Measurements from ENCODE around the gene SLC2A13. TPM values are rescaled to one million over a fixed set of nuclear protein-coding genes. Genes with fewer than 3 reads are reported as not detected.

Gene SLC2A13
- polyA plus RNA-seq (2013, experiment 1 of 2), result 9.0 TPM
- polyA plus RNA-seq (2013, experiment 2 of 2), result 9.8 TPM

DNA sequence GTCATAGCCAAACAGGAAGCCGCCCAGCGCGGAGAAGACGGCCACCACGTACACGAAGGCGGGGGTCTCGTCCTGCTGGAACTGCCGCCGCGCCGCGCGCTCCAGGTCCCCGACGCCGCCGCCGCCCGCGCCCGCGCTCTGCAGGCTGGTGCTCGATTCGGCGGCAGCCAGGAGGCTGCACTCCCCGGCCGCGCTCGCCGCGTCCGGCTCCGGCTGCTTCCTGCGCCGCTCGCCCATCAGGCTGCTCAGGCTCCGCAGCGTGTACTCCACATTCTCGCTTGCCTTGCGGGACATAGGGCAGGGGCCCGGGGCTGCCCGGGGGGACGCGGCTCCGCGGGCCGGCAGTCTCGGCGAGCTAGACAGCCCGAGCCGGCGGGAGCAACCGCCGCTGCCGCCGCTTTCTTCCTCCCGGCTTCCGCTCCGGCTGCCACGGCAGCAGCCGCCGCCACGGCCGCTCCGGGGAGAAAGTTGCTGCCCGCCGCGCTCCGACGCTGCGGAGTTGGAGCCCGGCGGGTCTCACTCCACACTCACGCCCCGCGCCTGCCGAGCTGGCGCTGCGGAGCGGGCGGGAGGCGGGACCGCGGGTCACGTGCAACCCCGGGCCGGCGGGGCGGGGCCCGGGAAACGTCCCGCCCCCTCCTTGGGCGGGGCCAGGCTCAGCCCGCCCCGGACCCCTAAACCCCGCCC is at the start of gene SLC2A13:
TSS of gene SLC2A13 (minus strand) at position 567 of the 687 bp plus-strand sequence. CDS start at position 294, 273 bp downstream.
- H2AFZ ChIP-seq (ENCODE audit: low read depth, low read length), result peak within 1 kb of the TSS; percentile 87
- H4K91ac ChIP-seq (ENCODE audit: low read length), result peak within 1 kb of the TSS; percentile 83
- peak within 1 kb of the TSS; percentile 86 to 98 for H3K18ac ChIP-seq (ENCODE audit: low read depth in 1 of 2, low read length in 2 of 2)
- H2BK15ac ChIP-seq (ENCODE audit: low read depth, poor library complexity, severe bottlenecking), result peak within 1 kb of the TSS; percentile 93
- H3K36me3 ChIP-seq (ENCODE audit: control insufficient read depth in 1 of 2, insufficient read depth in 2 of 2, low read depth in 1 of 2, low read length in 2 of 2), result no peaks in the 10 kb centered on the region
- H3K4me1 ChIP-seq (ENCODE audit: control insufficient read depth, insufficient read depth, low read depth, low read length), result peaks cover 2% of the 10 kb centered on the region
- H3K27me3 ChIP-seq (ENCODE audit: control insufficient read depth in 1 of 2, insufficient read depth in 1 of 2, low read length in 2 of 2), result no peaks in the 10 kb centered on the region
- H3K9ac ChIP-seq (ENCODE audit: low read length), result peak within 1 kb of the TSS; percentile 84
- peak within 1 kb of the TSS; percentile 86 to 90 for H3K4me3 ChIP-seq (ENCODE audit: insufficient read depth in 1 of 2, low read depth in 1 of 2, low read length in 2 of 2)
- H2BK12ac ChIP-seq (ENCODE audit: low read length in 2 of 2), result peak within 1 kb of the TSS; percentile 25 to 90
- no peak within 1 kb of the TSS for H2BK5ac ChIP-seq (ENCODE audit: low read depth, low read length, poor library complexity, severe bottlenecking)
- H3K79me1 ChIP-seq (replicated peaks; ENCODE audit: low read length, poor library complexity, severe bottlenecking), result peaks cover 14% of the 10 kb centered on the region
- H3K4me2 ChIP-seq (ENCODE audit: low read length, poor library complexity, severe bottlenecking), result peak within 1 kb of the TSS; percentile 64
- peak within 1 kb of the TSS in 1 of 2 experiments; percentile 94 for H3K14ac ChIP-seq (ENCODE audit: low read length in 2 of 2)
- peak within 1 kb of the TSS in 1 of 2 experiments; percentile 94 for H3K23ac ChIP-seq (ENCODE audit: low read length in 2 of 2)
- no peak within 1 kb of the TSS for H2AK5ac ChIP-seq (ENCODE audit: low read length, severe bottlenecking)
- no peak within 1 kb of the TSS for H3K27ac ChIP-seq (ENCODE audit: low read length, poor library complexity, severe bottlenecking)
- H4K8ac ChIP-seq (ENCODE audit: low read length), result peak within 1 kb of the TSS; percentile 64
- peak; percentile 74 for DNase-seq
- under 1% methylated on average over 82 of the region's 97 CpGs for WGBS
- H3K9me3 ChIP-seq (ENCODE audit: control insufficient read depth, low read length), result no peaks in the 10 kb centered on the region
- H2BK120ac ChIP-seq (ENCODE audit: low read depth, low read length), result no peak within 1 kb of the TSS
- peak within 1 kb of the TSS in 1 of 2 experiments; percentile 60 for H3K4ac ChIP-seq (ENCODE audit: low read depth in 1 of 2, low read length in 2 of 2)

DNA sequence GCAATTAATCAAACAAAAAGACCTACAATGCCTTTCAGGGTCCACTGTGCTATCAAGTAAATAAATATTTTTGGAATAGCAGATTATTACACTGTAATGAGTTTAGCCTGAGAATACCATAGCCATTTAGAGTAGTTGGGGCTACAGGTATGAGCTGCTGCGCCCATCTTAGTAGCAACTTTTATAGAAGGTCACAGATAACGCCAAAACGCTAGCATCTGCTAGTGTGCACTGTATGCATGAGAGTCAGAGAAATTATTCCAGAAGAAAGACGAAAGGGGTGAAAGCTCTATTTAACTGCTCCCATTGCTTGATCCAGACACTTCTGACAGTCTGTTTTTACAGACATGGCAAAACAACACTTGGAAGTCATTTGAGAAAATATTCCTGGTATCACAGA is 48.5 kb upstream of the SLC2A13 start:
- Histone ChIP-seq H3K14ac (ENCODE audit: low read length in 2 of 2) (no peak overlapping the region), H2BK15ac (ENCODE audit: low read depth, poor library complexity, severe bottlenecking) (no peak overlapping the region), H3K27me3 (ENCODE audit: control insufficient read depth in 1 of 2, insufficient read depth in 1 of 2, low read length in 2 of 2) (no peaks in the 10 kb centered on the region), H2AFZ (ENCODE audit: low read depth, low read length) (no peak overlapping the region), H3K4me1 (ENCODE audit: control insufficient read depth, insufficient read depth, low read depth, low read length) (peaks cover 2% of the 10 kb centered on the region), H3K18ac (ENCODE audit: low read depth in 1 of 2, low read length in 2 of 2) (no peak overlapping the region), H4K8ac (ENCODE audit: low read length) (no peak overlapping the region), H3K23ac (ENCODE audit: low read length in 2 of 2) (no peak overlapping the region), H2BK5ac (ENCODE audit: low read depth, low read length, poor library complexity, severe bottlenecking) (no peak overlapping the region), H3K4me2 (ENCODE audit: low read length, poor library complexity, severe bottlenecking) (no peak overlapping the region), H2BK12ac (ENCODE audit: low read length in 2 of 2) (no peak overlapping the region), H3K27ac (ENCODE audit: low read length, poor library complexity, severe bottlenecking) (no peak overlapping the region), H3K79me1 (replicated peaks; ENCODE audit: low read length, poor library complexity, severe bottlenecking) (no peaks in the 10 kb centered on the region), H3K4ac (ENCODE audit: low read depth in 1 of 2, low read length in 2 of 2) (no peak overlapping the region), H2BK120ac (ENCODE audit: low read depth, low read length) (no peak overlapping the region), H4K91ac (ENCODE audit: low read length) (no peak overlapping the region), H3K36me3 (ENCODE audit: control insufficient read depth in 1 of 2, insufficient read depth in 2 of 2, low read depth in 1 of 2, low read length in 2 of 2) (no peaks in the 10 kb centered on the region), H3K9ac (ENCODE audit: low read length) (no peak overlapping the region), H3K4me3 (ENCODE audit: insufficient read depth in 1 of 2, low read depth in 1 of 2, low read length in 2 of 2) (no peak overlapping the region), H2AK5ac (ENCODE audit: low read length, severe bottlenecking) (no peak overlapping the region), H3K9me3 (ENCODE audit: control insufficient read depth, low read length) (no peaks in the 10 kb centered on the region)
- WGBS, result 89% methylated on average over 4 of the region's 4 CpGs
- DNase-seq, result no peak

DNA sequence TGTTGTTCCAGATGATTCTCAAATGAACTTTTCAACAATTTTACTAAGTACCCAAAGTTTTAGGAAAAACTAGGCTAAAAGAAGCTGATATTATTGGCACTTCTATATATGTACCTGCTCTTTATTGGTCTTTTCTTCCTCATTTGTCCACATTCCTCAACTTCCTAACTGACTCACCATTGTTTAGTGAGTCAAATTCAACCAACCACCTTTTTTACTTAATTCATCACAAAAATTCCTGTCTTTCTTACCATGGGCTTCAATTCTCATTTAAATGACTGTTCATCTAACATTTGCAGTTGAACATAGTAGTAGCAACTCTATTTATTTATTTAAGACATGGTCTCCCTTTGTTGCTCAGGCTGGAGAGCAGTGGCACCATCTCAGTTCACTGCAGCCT is 47.6 kb upstream of the SLC2A13 start:
- Histone ChIP-seq H2BK12ac (ENCODE audit: low read length in 2 of 2) (no peak overlapping the region), H2AK5ac (ENCODE audit: low read length, severe bottlenecking) (no peak overlapping the region), H3K36me3 (ENCODE audit: control insufficient read depth in 1 of 2, insufficient read depth in 2 of 2, low read depth in 1 of 2, low read length in 2 of 2) (no peaks in the 10 kb centered on the region), H2BK5ac (ENCODE audit: low read depth, low read length, poor library complexity, severe bottlenecking) (no peak overlapping the region), H3K4me2 (ENCODE audit: low read length, poor library complexity, severe bottlenecking) (no peak overlapping the region), H3K23ac (ENCODE audit: low read length in 2 of 2) (no peak overlapping the region), H3K18ac (ENCODE audit: low read depth in 1 of 2, low read length in 2 of 2) (no peak overlapping the region), H3K9ac (ENCODE audit: low read length) (no peak overlapping the region), H3K9me3 (ENCODE audit: control insufficient read depth, low read length) (no peaks in the 10 kb centered on the region), H3K27me3 (ENCODE audit: control insufficient read depth in 1 of 2, insufficient read depth in 1 of 2, low read length in 2 of 2) (no peaks in the 10 kb centered on the region), H2BK120ac (ENCODE audit: low read depth, low read length) (no peak overlapping the region), H3K4me1 (ENCODE audit: control insufficient read depth, insufficient read depth, low read depth, low read length) (peaks cover 2% of the 10 kb centered on the region), H2AFZ (ENCODE audit: low read depth, low read length) (no peak overlapping the region), H2BK15ac (ENCODE audit: low read depth, poor library complexity, severe bottlenecking) (no peak overlapping the region), H3K79me1 (replicated peaks; ENCODE audit: low read length, poor library complexity, severe bottlenecking) (no peaks in the 10 kb centered on the region), H3K4ac (ENCODE audit: low read depth in 1 of 2, low read length in 2 of 2) (no peak overlapping the region), H3K4me3 (ENCODE audit: insufficient read depth in 1 of 2, low read depth in 1 of 2, low read length in 2 of 2) (no peak overlapping the region), H3K27ac (ENCODE audit: low read length, poor library complexity, severe bottlenecking) (no peak overlapping the region), H3K14ac (ENCODE audit: low read length in 2 of 2) (no peak overlapping the region), H4K91ac (ENCODE audit: low read length) (no peak overlapping the region), H4K8ac (ENCODE audit: low read length) (no peak overlapping the region)
- DNase-seq, result no peak

DNA sequence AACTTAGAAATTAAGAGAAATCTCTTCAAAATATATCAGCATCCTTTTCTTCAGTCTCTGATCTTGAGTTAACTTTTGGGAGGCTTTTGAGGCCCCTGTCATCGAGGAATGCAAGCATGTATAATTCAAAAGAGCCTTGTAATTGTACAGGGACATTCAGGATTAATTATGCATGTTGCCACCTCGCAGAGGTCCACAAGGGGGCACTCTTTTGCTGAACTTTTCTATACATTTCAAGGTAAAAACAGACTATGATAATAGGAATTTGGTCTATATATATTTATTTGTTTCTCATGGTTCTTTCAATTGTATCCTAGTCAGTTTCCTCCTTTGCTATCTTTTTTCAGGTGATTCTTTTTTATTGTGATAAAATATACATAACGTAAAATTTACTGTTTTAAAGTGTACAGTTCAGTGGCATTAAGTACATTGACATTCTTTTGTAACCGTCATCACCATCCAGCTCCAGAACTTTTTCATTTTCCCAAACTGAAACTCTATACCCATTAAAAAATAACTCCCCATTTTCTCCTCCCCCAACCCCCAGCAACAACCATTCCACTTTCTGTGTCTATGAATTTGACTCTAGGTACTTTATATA is 47.0 kb upstream of the SLC2A13 start:
- Histone ChIP-seq H4K91ac (ENCODE audit: low read length) (no peak overlapping the region), H3K23ac (ENCODE audit: low read length in 2 of 2) (no peak overlapping the region), H3K14ac (ENCODE audit: low read length in 2 of 2) (no peak overlapping the region), H2AK5ac (ENCODE audit: low read length, severe bottlenecking) (no peak overlapping the region), H3K27me3 (ENCODE audit: control insufficient read depth in 1 of 2, insufficient read depth in 1 of 2, low read length in 2 of 2) (no peaks in the 10 kb centered on the region), H2BK120ac (ENCODE audit: low read depth, low read length) (no peak overlapping the region), H2BK5ac (ENCODE audit: low read depth, low read length, poor library complexity, severe bottlenecking) (no peak overlapping the region), H3K79me1 (replicated peaks; ENCODE audit: low read length, poor library complexity, severe bottlenecking) (no peaks in the 10 kb centered on the region), H3K4me2 (ENCODE audit: low read length, poor library complexity, severe bottlenecking) (no peak overlapping the region), H3K4me1 (ENCODE audit: control insufficient read depth, insufficient read depth, low read depth, low read length) (peaks cover 2% of the 10 kb centered on the region), H2AFZ (ENCODE audit: low read depth, low read length) (no peak overlapping the region), H3K4ac (ENCODE audit: low read depth in 1 of 2, low read length in 2 of 2) (no peak overlapping the region), H3K36me3 (ENCODE audit: control insufficient read depth in 1 of 2, insufficient read depth in 2 of 2, low read depth in 1 of 2, low read length in 2 of 2) (no peaks in the 10 kb centered on the region), H2BK12ac (ENCODE audit: low read length in 2 of 2) (no peak overlapping the region), H3K9ac (ENCODE audit: low read length) (no peak overlapping the region), H4K8ac (ENCODE audit: low read length) (no peak overlapping the region), H3K18ac (ENCODE audit: low read depth in 1 of 2, low read length in 2 of 2) (no peak overlapping the region), H3K4me3 (ENCODE audit: insufficient read depth in 1 of 2, low read depth in 1 of 2, low read length in 2 of 2) (no peak overlapping the region), H3K9me3 (ENCODE audit: control insufficient read depth, low read length) (no peaks in the 10 kb centered on the region), H3K27ac (ENCODE audit: low read length, poor library complexity, severe bottlenecking) (no peak overlapping the region), H2BK15ac (ENCODE audit: low read depth, poor library complexity, severe bottlenecking) (no peak overlapping the region)
- 62% methylated on average over 2 of the region's 4 CpGs for WGBS
- peak; percentile 45 for DNase-seq

Data from mesenchymal stem cell (in vitro differentiated cells and primary cell).